GM18861 (cell line): ENCODE measurements around the gene GPR158.

Experiments
- ATAC-seq: cut with Tn5 transposase; IDR thresholded peaks from one replicate; pipeline ENCODE4 v1.9.1; 2021; ENCODE audit not compliant: unreplicated experiment

The GPR158 gene

GRCh38 chr10:25206693-25207414 is 32.1 kb downstream of the GPR158 start:
- ATAC-seq, result no peak

GRCh38 chr10:25209618-25210017 is 34.8 kb downstream of the GPR158 start:
- ATAC-seq, result no peak

GRCh38 chr10:25210265-25210664 is 35.5 kb downstream of the GPR158 start:
- no peak for ATAC-seq

GRCh38 chr10:25220156-25220555 is 45.4 kb downstream of the GPR158 start:
- no peak for ATAC-seq

- no peak for ATAC-seq
Measured at GRCh38 chr10:25222085-25222660, 47.4 kb downstream of the GPR158 start.

GRCh38 chr10:25226775-25227682 is 52.2 kb downstream of the GPR158 start:
- peak; percentile 47 for ATAC-seq

- no peak for ATAC-seq
Measured at GRCh38 chr10:25231751-25232150, 57.0 kb downstream of the GPR158 start.

GRCh38 chr10:25232204-25232603 is 57.4 kb downstream of the GPR158 start:
- ATAC-seq, result no peak

- ATAC-seq, result no peak
Measured at GRCh38 chr10:25245165-25245564, 70.4 kb downstream of the GPR158 start.

- no peak for ATAC-seq
Measured at GRCh38 chr10:25257646-25258045, 82.8 kb downstream of the GPR158 start.

GRCh38 chr10:25261110-25261509 is 86.3 kb downstream of the GPR158 start:
- ATAC-seq, result no peak

GRCh38 chr10:25261558-25261957 is 86.8 kb downstream of the GPR158 start:
- ATAC-seq, result no peak

- no peak for ATAC-seq
Measured at GRCh38 chr10:25263931-25264330, 89.1 kb downstream of the GPR158 start.

GRCh38 chr10:25278180-25278579 is 103.4 kb downstream of the GPR158 start:
- ATAC-seq, result no peak

- ATAC-seq, result no peak
Measured at GRCh38 chr10:25280076-25280475, 105.3 kb downstream of the GPR158 start.

GRCh38 chr10:25280573-25280972 is 105.8 kb downstream of the GPR158 start:
- ATAC-seq, result no peak

GRCh38 chr10:25285809-25286208 is 111.0 kb downstream of the GPR158 start:
- ATAC-seq, result no peak

GRCh38 chr10:25288181-25288580 is 113.4 kb downstream of the GPR158 start:
- ATAC-seq, result no peak

- no peak for ATAC-seq
Measured at GRCh38 chr10:25294032-25294926, 119.5 kb downstream of the GPR158 start.

- no peak for ATAC-seq
Measured at GRCh38 chr10:25296324-25296723, 121.5 kb downstream of the GPR158 start.

- no peak for ATAC-seq
Measured at GRCh38 chr10:25297466-25297865, 122.7 kb downstream of the GPR158 start.
